ENCODE data around the gene ZNF628. TPM values are rescaled to one million over a fixed set of nuclear protein-coding genes. Genes with fewer than 3 reads are reported as not detected.

The ZNF628 gene
- total RNA-seq, 4 donors from 2014 or later, result 5.4 to 17.9 (median 12.2) TPM

- H3K4me3 ChIP-seq (ENCODE audit: low read depth, poor library complexity, severe bottlenecking), result no peak overlapping the region
- WGBS, 2 donors, result 89 to 90% methylated on average over 17 of the region's 17 CpGs
- intact Hi-C loops (cut with DNase I; ENCODE audit: low total_unique reads), result no loop called here
- TF ChIP-seq CTCF (IDR thresholded peaks at IDR 0.05), result no peak
- TF ChIP-seq POLR2A (IDR thresholded peaks at IDR 0.05), result no peak
- DNase-seq (ENCODE audit: low spot score in 2 of 2), result no peak
These were observed 2.6 kb downstream of the ZNF628 start for GRCh38 chr19:55479045-55479444.

GRCh38 chr19:55479451-55480230 is 3.2 kb downstream of the ZNF628 start:
- 73 to 74% methylated on average over 15 of the region's 15 CpGs for WGBS, 2 donors
- no peak overlapping the region for H3K4me3 ChIP-seq (ENCODE audit: low read depth, poor library complexity, severe bottlenecking)
- TF ChIP-seq CTCF (IDR thresholded peaks at IDR 0.05) (no peak), POLR2A (IDR thresholded peaks at IDR 0.05) (no peak)
- intact Hi-C loops (cut with DNase I; ENCODE audit: low total_unique reads), result no loop called here
- DNase-seq (ENCODE audit: low spot score in 2 of 2), result no peak

- DNase-seq (ENCODE audit: low spot score in 2 of 2), result no peak
- WGBS, 2 donors, result 94 to 95% methylated on average over 27 to 41 of the region's 52 CpGs
- intact Hi-C loops (cut with DNase I; ENCODE audit: low total_unique reads), result no loop called here
- no peak for TF ChIP-seq CTCF (IDR thresholded peaks at IDR 0.05)
- TF ChIP-seq POLR2A (IDR thresholded peaks at IDR 0.05), result no peak
- no peak overlapping the region for H3K4me3 ChIP-seq (ENCODE audit: low read depth, poor library complexity, severe bottlenecking)
These were observed 4.9 kb downstream of the ZNF628 start for GRCh38 chr19:55481148-55481793.

- WGBS, 2 donors, result 77 to 88% methylated on average over 3 to 23 of the region's 40 CpGs
- intact Hi-C loops (cut with DNase I; ENCODE audit: low total_unique reads), result no loop called here
These were observed 5.4 kb downstream of the ZNF628 start for GRCh38 chr19:55481794-55482155.

GRCh38 chr19:55482156-55482961 is 5.9 kb downstream of the ZNF628 start:
- no peak for DNase-seq (ENCODE audit: low spot score in 2 of 2)
- no peak overlapping the region for H3K4me3 ChIP-seq (ENCODE audit: low read depth, poor library complexity, severe bottlenecking)
- TF ChIP-seq POLR2A (IDR thresholded peaks at IDR 0.05), result no peak
- TF ChIP-seq CTCF (IDR thresholded peaks at IDR 0.05), result no peak
- 92 to 93% methylated on average over 28 to 35 of the region's 83 CpGs for WGBS, 2 donors
- intact Hi-C loops (cut with DNase I; ENCODE audit: low total_unique reads), result no loop called here

More at GRCh38 chr19:55481794-55482155, 5.4 kb downstream of the ZNF628 start:
- no peak for TF ChIP-seq POLR2A (IDR thresholded peaks at IDR 0.05)
- no peak for TF ChIP-seq CTCF (IDR thresholded peaks at IDR 0.05)
- no peak overlapping the region for H3K4me3 ChIP-seq (ENCODE audit: low read depth, poor library complexity, severe bottlenecking)
- DNase-seq (ENCODE audit: low spot score in 2 of 2), result no peak
